GM19397 (cell line): ENCODE results near the gene SLC12A8.

ENCODE experiments used
- ATAC-seq: cut with Tn5 transposase; IDR thresholded peaks from one replicate; pipeline ENCODE4 v1.9.1; 2021; ENCODE audit warnings: mild to moderate bottlenecking, moderate library complexity; ENCODE audit not compliant: unreplicated experiment

Gene SLC12A8

GRCh38 chr3:125033616-125034015 lies 178.9 kb downstream of the SLC12A8 start:
- ATAC-seq: no peak

- no peak for ATAC-seq
Observed at GRCh38 chr3:125033135-125033534, 179.4 kb downstream of the SLC12A8 start.

DNA sequence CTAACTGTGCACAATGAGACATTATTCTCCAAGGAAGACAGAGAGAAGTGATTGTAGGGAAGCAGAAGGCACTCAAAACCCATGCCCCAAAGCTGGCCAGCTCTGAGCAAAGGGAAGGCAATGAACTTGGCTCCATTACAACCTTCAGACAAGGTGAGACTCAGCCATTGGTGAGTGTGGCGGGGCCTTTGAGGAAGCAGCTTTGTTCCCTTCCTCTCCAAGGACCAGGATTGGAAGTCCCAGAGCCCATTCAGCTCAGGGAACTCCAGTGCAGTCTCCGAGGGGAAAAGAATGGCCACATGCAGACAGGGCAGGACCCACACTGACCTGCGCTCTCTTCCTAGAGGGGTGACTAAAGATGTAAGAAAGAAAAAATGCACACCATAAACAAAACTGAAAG lies 179.9 kb downstream of the SLC12A8 start:
- no peak for ATAC-seq
